Vagina (tissue), 2 donors: ENCODE data around the gene LRRC10B.

ENCODE experiments used
- POLR2A ChIP-seq, 2 donors: fragments of 450-650 bp; IDR thresholded peaks; one replicate each; pipeline ENCODE4 v1.6.1; 2017; ENCODE audit warnings: antibody characterized with exemption in 2 of 2, mild to moderate bottlenecking in 2 of 2, moderate library complexity in 2 of 2
- POLR2AphosphoS5 ChIP-seq, 2 donors: sonication (generic); formaldehyde crosslinking; IDR thresholded peaks; one replicate each; pipeline ENCODE4 v1.9.0; 2017; ENCODE audit warnings: antibody characterized with exemption in 2 of 2, mild to moderate bottlenecking in 2 of 2, low read depth in 1 of 2; ENCODE audit not compliant: insufficient read depth in 1 of 2
- TF ChIP-seq, protein P1 (sequence below), 3 experiments: fragments of 450-650 bp in 2 of 3; fragments of 200-600 bp in 1 of 3; sonication (generic) in 1 of 3; IDR thresholded peaks; one replicate each; pipeline ENCODE4 v1.5.1; 2017 to 2019; ENCODE audit warnings: antibody characterized with exemption in 3 of 3, mild to moderate bottlenecking in 2 of 3, moderate library complexity in 2 of 3

DNA sequence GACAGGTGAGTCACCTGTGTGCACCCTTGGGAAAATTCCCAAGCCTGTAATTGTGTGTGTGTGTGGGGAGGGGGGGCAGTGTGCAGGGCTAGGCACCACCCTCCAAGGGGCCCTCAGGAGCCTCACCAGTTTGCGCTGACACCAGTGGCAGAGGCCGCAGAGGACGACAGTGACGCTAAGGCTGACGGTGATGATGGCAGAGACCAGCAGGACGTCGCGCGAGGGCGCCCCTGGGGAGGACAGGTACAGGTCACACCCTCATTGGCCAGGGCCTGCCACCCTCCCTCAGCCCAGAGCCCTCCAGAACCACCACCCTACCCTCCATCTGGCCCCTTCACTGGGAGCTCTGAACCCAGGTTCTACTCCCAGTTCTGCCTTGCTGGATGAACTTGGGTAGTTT is 47.4 kb downstream of the LRRC10B start:
- TF ChIP-seq POLR2AphosphoS5 (IDR thresholded peaks at IDR 0.05; ENCODE audit: insufficient read depth in 1 of 2, low read depth in 1 of 2): no peak
- TF ChIP-seq, protein P1, sequence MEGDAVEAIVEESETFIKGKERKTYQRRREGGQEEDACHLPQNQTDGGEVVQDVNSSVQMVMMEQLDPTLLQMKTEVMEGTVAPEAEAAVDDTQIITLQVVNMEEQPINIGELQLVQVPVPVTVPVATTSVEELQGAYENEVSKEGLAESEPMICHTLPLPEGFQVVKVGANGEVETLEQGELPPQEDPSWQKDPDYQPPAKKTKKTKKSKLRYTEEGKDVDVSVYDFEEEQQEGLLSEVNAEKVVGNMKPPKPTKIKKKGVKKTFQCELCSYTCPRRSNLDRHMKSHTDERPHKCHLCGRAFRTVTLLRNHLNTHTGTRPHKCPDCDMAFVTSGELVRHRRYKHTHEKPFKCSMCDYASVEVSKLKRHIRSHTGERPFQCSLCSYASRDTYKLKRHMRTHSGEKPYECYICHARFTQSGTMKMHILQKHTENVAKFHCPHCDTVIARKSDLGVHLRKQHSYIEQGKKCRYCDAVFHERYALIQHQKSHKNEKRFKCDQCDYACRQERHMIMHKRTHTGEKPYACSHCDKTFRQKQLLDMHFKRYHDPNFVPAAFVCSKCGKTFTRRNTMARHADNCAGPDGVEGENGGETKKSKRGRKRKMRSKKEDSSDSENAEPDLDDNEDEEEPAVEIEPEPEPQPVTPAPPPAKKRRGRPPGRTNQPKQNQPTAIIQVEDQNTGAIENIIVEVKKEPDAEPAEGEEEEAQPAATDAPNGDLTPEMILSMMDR (IDR thresholded peaks at IDR 0.05): no peak
- no peak for TF ChIP-seq POLR2A (IDR thresholded peaks at IDR 0.05)
